Endothelial cell of umbilical vein (primary cell): ENCODE measurements around the gene FHOD3.

Experiments used
- EZH2 ChIP-seq: IDR thresholded peaks from 2 replicates; pipeline ENCODE4 v1.6.1; 2012; ENCODE audit warnings: borderline replicate concordance, low read depth, mild to moderate bottlenecking, moderate library complexity, low read length, inconsistent platforms; ENCODE audit not compliant: severe bottlenecking
- FOS ChIP-seq: IDR thresholded peaks from 2 replicates; pipeline ENCODE4 v1.6.1; 2011; ENCODE audit warnings: mild to moderate bottlenecking, low read length, moderate library complexity, borderline replicate concordance; ENCODE audit not compliant: insufficient read depth
- MAX ChIP-seq: IDR thresholded peaks from 2 replicates; pipeline ENCODE4 v1.6.1; 2011; ENCODE audit not compliant: insufficient read depth, insufficient read length
- MYC ChIP-seq: IDR thresholded peaks from one replicate; pipeline ENCODE4 v1.6.1; 2011; ENCODE audit warnings: mild to moderate bottlenecking, low read depth, low read length
- POLR2A ChIP-seq: IDR thresholded peaks from 2 replicates; pipeline ENCODE4 v1.6.1; 2012; ENCODE audit warnings: low read depth, mild to moderate bottlenecking, control low read depth, low read length
- POLR2AphosphoS5 ChIP-seq: IDR thresholded peaks from 2 replicates; pipeline ENCODE4 v1.6.1; 2012; ENCODE audit warnings: low read depth, mild to moderate bottlenecking, control low read depth, low read length, moderate library complexity; ENCODE audit not compliant: insufficient read depth
- TF ChIP-seq, protein P1 (sequence below), 2 donors: IDR thresholded peaks; 1 replicate in 1 of 2; 2 replicates in 1 of 2; pipeline ENCODE4 v1.5.1; 2011; ENCODE audit warnings: low read length in 2 of 2, mild to moderate bottlenecking in 2 of 2, moderate library complexity in 2 of 2, control low read depth in 1 of 2, inconsistent platforms in 1 of 2, low read depth in 1 of 2; ENCODE audit not compliant: insufficient read depth in 1 of 2; ENCODE audit errors: extremely low read depth in 1 of 2

DNA sequence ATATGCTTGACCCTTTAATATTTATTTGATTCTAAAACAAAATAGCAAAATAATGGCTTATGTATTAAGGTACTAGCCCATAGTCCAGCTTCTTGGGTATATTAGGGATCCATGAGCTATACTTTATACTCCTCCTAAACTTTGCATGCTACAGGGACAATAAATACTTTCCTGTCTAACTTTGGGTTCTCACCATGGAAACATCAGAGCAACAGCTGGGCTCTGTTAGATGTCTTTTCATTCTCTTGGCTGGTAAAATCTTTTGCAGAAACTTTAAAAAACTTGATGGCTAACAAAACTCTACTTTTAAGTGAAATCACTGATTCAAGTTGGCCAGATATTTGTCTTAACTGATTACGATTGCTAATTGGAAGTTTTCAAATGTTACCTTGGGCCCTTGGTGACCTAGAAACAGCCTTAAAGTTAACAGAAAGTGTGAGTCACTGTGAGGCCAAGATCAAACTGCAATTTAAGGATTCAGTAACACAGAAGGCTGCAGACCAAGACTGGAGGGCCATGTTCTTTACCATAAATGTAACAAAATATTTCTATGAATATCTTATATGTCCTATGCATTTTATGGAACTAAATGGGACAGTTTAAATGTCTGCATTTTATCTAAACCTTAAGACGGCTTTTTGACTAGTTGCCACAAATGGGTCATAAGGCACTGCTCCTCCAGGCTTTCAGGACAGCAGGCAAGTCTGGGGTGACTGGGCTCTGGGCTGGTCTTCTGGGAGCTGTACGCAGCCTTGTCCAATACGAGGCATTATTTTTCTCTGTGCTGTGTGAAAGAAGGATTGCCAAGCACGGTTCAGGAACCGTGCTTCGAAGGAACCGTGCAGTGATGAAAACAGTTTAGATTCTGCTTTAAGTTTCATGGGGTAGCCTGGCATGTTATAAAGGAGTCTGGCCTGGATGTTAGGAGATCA is 342.8 kb downstream of the FHOD3 start:
- no peak for TF ChIP-seq EZH2
- TF ChIP-seq, protein P1, sequence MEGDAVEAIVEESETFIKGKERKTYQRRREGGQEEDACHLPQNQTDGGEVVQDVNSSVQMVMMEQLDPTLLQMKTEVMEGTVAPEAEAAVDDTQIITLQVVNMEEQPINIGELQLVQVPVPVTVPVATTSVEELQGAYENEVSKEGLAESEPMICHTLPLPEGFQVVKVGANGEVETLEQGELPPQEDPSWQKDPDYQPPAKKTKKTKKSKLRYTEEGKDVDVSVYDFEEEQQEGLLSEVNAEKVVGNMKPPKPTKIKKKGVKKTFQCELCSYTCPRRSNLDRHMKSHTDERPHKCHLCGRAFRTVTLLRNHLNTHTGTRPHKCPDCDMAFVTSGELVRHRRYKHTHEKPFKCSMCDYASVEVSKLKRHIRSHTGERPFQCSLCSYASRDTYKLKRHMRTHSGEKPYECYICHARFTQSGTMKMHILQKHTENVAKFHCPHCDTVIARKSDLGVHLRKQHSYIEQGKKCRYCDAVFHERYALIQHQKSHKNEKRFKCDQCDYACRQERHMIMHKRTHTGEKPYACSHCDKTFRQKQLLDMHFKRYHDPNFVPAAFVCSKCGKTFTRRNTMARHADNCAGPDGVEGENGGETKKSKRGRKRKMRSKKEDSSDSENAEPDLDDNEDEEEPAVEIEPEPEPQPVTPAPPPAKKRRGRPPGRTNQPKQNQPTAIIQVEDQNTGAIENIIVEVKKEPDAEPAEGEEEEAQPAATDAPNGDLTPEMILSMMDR (IDR thresholded peaks at IDR 0.05; ENCODE audit: extremely low read depth in 1 of 2, insufficient read depth in 1 of 2, low read depth in 1 of 2, low read length in 2 of 2) = no peak
- TF ChIP-seq POLR2A = no peak
- no peak for TF ChIP-seq FOS
- TF ChIP-seq POLR2AphosphoS5 = no peak
- TF ChIP-seq MAX = no peak
- TF ChIP-seq MYC = no peak
